ENCODE measurements around the gene KIAA1217.
A peak's percentile ranks its signal among the peaks of the same experiment; 100 is the strongest.
"Not testable (repeated sequence)": the region's sequence is repeated elsewhere in the genome, so short reads cannot be mapped to it uniquely, and the experiment has no call there.

Gene KIAA1217

GRCh38 chr10:24340446-24340845 lies 131.5 kb downstream of the KIAA1217 start:
- DNase-seq (ENCODE audit: low read depth) = no peak

- no peak for DNase-seq (ENCODE audit: low read depth)
Measured at GRCh38 chr10:24340883-24341282, 131.9 kb downstream of the KIAA1217 start.

GRCh38 chr10:24341371-24341770 lies 132.4 kb downstream of the KIAA1217 start:
- DNase-seq (ENCODE audit: low read depth) = no peak

GRCh38 chr10:24341897-24342296 lies 133.0 kb downstream of the KIAA1217 start:
- no peak for DNase-seq (ENCODE audit: low read depth)

- DNase-seq (ENCODE audit: low read depth) = no peak
Measured at GRCh38 chr10:24343686-24344085, 134.7 kb downstream of the KIAA1217 start.

- DNase-seq (ENCODE audit: low read depth) = peak; percentile 90
Measured at GRCh38 chr10:24344279-24344678, 135.3 kb downstream of the KIAA1217 start.

GRCh38 chr10:24344695-24345463 lies 135.9 kb downstream of the KIAA1217 start:
- DNase-seq (ENCODE audit: low read depth) = no peak

GRCh38 chr10:24346877-24347519 lies 138.1 kb downstream of the KIAA1217 start:
- no peak for DNase-seq (ENCODE audit: low read depth)

- peak; percentile 65 for DNase-seq (ENCODE audit: low read depth)
Measured at GRCh38 chr10:24349379-24350001, 140.6 kb downstream of the KIAA1217 start.

GRCh38 chr10:24350070-24350921 lies 141.4 kb downstream of the KIAA1217 start:
- peak; percentile 41 for DNase-seq (ENCODE audit: low read depth)

- not testable (repeated sequence) for DNase-seq (ENCODE audit: low read depth)
Measured at GRCh38 chr10:24350922-24351225, 141.9 kb downstream of the KIAA1217 start.

- DNase-seq (ENCODE audit: low read depth) = no peak
Measured at GRCh38 chr10:24351961-24352360, 143.0 kb downstream of the KIAA1217 start.

- no peak for DNase-seq (ENCODE audit: low read depth)
Measured at GRCh38 chr10:24352399-24352798, 143.5 kb downstream of the KIAA1217 start.

- DNase-seq (ENCODE audit: low read depth) = no peak
Measured at GRCh38 chr10:24353319-24353718, 144.4 kb downstream of the KIAA1217 start.

- DNase-seq (ENCODE audit: low read depth) = no peak
Measured at GRCh38 chr10:24355056-24355688, 146.2 kb downstream of the KIAA1217 start.

GRCh38 chr10:24357344-24358004 lies 148.5 kb downstream of the KIAA1217 start:
- DNase-seq (ENCODE audit: low read depth) = no peak

GRCh38 chr10:24358022-24358421 lies 149.1 kb downstream of the KIAA1217 start:
- no peak for DNase-seq (ENCODE audit: low read depth)

GRCh38 chr10:24360282-24361127 lies 151.6 kb downstream of the KIAA1217 start:
- peak; percentile 55 for DNase-seq (ENCODE audit: low read depth)

- DNase-seq (ENCODE audit: low read depth) = peak; percentile 32
Measured at GRCh38 chr10:24363070-24363469, 154.1 kb downstream of the KIAA1217 start.

GRCh38 chr10:24367688-24368087 lies 158.8 kb downstream of the KIAA1217 start:
- no peak for DNase-seq (ENCODE audit: low read depth)
